ENCODE data around the gene DRGX.

The DRGX gene

DNA sequence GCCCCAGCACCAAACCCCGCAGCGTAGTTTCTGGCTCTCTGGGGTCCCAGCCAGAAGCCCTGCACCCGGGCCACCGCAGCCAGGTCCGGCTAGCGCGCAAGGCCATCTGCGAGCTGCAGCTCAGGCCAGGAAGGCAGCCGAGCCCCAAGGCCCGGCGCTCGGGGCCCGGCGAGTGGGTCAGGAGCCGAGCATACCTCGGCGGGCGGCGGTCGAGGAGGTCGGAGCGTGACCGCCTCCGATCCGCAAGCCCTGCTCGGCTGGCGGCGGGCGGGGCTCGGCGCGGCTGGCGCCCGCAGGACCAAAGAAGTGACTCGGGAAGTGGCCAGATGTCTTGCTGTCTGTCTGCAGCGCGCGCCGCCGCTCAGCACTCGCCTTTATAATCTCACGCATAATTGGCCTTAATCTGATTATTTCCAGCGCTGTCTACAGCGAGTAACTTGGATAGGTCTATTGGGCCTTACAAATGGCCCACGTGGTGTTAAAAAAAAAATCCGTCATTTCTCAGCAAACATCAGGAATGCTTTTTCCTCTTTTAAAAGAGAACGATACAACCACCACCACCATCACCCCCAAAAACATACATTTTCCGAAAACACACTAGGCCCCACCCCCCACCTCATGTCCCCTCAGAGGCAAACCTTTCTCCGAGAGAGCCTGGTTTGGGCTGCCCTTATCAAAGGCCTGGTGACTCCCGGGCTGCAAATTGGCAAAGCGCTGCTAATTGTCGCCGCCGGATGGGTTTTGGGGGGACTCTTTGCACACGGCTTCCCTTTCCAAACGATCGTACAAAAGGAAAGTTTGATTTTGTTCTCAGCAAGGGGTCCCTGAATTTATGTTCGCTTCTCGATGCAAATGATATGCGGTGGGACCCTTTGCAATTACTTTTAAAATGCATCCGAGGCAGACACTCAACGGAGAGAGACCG is at the start of gene DRGX:
Gene DRGX, minus strand, starts transcription at position 349 of the 925 bp plus-strand sequence. CDS start 649 bp downstream, outside the sequence.
- no peak for DNase-seq

DNA sequence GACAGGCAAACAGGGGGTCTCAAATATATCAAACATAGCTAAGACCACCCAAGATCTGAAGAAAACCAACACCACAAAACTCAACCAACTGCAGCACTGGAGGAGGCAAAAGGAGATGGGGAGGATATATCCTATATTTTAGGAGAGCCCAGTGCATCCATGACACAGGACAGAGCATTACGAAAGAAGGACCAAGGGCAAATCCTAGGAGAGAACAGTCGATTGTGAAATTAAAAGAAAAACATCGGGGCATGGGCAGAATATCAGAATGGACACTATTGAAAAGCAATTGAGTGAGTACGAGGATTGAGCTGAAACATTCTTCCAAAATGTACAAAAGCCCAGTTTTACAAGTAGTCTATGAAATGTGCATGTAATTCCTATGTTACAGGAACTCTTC is 48.5 kb upstream of the DRGX start:
- DNase-seq = no peak

GRCh38 chr10:49442863-49443262 is 47.0 kb upstream of the DRGX start:
- no peak for DNase-seq

DNA sequence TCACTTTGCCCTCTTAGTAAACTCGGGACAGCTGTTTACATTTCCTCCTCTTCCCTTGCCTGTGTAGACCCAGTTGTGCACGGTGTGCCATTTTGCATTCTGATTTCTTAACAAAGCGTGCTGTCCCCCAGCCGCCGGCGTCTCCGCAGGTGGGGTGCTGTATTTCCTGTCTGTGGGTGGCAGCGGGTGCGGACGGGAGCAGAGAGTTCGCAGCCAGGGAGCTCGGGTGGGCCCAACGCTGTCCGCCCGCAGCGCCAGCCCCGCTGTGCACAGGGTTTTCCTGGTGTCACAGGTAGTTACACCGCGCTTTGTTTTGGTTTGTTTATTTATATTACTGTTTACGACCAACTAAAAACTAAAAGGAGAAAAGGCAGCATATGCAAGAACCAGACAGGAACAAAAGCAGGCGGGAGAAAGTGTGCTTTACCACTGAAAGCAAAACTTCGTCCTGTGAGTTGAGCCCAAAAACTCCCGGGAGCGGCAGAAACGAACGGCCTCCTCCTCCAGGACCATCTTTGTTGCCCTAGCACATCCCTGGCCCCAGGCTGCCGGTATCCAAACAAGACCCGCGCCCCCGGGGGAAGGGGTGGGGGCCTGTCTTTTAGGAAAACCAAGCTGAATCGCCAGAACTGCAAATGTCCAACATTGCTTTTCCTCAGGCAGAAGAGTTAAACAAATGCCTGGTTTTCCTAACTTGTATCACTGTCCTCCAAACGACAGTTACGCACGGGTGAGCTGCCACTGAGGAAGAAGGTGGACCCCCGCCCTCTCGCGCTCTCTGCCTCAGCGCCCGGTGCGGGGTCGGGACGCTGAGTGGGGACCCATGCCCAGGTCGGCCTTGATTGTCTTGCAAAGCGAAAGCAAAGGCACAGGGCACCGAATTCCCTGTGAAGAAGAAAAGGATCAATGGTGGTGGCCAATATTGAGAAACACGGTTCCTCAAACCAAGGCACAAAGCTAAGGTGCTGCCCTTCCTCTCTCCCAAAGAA is 45.9 kb upstream of the DRGX start:
- DNase-seq = peak; percentile 10

GRCh38 chr10:49435225-49435624 is 39.3 kb upstream of the DRGX start:
- no peak for DNase-seq

- DNase-seq = no peak
These were observed 37.2 kb upstream of the DRGX start for GRCh38 chr10:49433069-49433468.

DNA sequence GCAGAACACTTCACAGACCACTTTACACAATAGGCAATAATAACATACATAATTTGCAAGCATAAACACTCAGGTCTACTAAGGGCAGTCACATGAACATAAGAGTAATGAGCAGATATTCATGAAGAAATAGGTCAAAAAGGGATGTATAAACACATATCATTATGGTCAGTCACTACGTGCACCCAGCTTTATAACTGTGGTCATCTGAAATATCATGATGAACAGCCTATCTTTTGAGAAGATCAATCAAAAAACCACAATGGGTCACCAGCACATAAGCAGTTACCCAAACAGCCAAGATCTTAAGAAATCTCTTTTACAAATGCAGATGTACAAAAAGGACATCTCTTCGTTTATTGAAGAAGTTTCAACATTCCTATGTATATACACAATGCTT is 35.5 kb upstream of the DRGX start:
- no peak for DNase-seq

DNA sequence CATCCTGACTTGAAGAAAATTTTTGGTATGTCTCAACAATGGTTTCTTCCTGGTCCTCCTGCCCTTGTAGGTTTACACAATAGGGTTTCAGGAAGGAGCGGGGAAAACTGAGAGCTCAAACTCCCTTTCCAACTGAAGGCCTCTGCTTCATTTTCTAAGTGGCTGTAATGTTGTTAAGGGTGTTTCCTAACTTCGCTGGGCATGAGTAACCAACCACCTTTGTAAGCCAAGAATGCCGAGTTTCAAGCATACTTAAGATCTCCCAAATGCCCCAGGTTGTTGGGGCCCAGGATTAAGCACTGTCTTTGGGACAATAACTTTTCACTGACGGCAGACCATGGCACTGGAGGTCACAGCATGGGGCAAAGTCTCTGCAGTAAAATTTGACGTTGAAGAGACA is 33.6 kb upstream of the DRGX start:
- no peak for DNase-seq

GRCh38 chr10:49426490-49427360 is 30.8 kb upstream of the DRGX start:
- DNase-seq = no peak

GRCh38 chr10:49419005-49419404 is 23.1 kb upstream of the DRGX start:
- DNase-seq = no peak

GRCh38 chr10:49418328-49418727 is 22.4 kb upstream of the DRGX start:
- DNase-seq = no peak

DNA sequence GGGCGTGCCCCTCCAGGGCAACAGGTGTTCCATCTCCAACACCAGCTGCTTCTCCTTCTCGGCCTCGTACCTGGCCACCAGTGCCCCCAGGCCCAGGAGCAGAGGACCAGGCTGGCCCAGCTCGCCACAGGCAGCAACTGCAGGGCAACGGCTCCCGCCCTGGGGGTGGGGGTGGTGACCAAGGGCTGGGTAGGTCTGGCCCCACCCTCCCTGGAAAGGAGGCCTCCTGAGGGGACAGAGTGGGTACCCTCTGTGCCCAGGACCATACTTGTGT is 22.1 kb upstream of the DRGX start:
- no peak for DNase-seq

DNA sequence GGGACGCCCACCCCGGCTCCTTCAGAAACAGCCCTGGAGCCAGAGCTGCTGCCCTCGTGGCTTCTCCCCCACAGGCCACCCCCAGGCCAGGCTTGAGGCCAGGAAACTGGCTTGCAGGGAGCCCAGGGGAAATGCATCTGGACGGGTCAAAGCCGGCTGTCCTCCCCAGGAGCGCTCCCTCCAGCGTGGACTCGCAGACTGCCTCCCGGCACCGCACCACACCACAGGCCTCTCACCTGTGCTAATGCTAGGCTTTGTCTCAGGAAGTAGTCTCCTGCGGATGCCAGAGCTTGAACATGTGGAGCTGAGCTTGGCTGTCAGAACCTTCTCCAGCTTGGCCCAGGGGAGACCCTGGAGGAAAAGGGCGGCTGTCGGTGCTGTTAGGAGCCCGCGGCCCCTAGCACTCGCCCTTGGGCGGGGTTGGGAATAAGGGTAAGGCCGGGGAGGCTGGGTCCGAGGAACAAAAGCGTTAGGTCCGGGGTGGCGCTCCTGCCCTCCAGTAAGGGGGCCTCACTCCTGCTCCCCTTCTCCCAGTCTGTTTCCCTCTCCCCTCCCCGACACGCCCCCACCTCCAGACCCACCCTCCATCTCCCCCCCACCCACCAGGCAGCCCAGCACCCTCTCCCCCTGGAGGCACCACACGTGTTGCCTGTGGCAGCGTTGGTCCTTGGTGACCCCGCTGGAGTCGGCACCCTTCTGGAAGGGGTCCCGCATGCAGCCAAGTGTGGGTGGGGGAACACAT is 21.6 kb upstream of the DRGX start:
- DNase-seq = no peak

- no peak for DNase-seq
These were observed 20.0 kb upstream of the DRGX start for GRCh38 chr10:49415846-49416245.

GRCh38 chr10:49415109-49415508 is 19.2 kb upstream of the DRGX start:
- DNase-seq = no peak

DNA sequence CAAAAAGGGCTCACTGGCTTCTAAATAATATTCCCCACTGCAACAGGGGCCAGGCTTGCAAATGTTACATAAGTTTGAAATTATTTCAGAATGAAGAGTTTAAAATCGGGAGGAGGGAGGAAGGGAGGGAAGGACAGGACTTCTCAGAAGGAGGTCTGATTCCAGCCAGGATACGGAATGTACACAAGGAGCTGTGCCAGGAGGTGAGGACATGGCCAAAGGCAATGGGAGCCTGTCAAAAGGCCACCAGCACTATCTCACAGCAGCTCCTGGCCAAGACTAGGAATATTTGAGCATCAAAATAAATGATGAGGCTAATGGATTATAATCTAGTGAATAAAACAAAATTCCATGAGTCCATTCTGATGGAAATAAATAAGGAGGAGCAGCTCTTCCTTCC is 18.6 kb upstream of the DRGX start:
- no peak for DNase-seq

- DNase-seq = no peak
These were observed 16.7 kb upstream of the DRGX start for GRCh38 chr10:49412571-49412970.

DNA sequence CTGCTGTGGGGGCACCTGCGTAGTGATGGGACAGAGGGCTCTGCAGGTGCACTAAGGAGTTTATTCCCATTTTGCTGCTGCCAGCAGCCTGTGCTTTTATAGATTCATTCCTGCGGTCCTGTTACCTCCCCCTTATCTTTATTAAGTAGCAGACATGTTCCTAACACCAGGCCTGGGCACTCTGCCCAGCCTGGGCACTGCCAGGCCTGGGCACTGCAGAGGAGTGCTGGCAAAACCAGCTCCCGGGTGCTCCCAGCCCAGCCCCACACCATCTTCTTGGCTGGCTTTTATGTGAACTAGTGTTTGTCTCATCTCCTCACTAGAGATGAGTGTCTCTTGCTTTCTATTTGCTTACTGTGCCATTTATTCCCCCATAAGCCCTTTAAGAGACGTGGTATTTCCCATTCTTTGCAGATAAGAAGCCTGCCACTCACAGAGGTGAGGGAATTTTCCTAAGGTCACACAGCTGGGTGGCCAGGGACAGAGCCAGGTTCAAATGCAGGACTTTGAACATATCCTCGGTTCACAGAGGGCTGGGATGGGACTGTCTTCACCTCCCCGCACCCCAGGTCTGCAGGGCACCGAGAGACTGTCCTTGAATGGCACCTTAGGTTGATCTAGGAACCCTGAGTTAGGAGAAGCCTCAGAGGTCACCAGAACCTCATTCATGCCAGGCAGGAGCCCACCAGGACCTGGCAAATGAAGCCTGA is 14.6 kb upstream of the DRGX start:
- no peak for DNase-seq

DNA sequence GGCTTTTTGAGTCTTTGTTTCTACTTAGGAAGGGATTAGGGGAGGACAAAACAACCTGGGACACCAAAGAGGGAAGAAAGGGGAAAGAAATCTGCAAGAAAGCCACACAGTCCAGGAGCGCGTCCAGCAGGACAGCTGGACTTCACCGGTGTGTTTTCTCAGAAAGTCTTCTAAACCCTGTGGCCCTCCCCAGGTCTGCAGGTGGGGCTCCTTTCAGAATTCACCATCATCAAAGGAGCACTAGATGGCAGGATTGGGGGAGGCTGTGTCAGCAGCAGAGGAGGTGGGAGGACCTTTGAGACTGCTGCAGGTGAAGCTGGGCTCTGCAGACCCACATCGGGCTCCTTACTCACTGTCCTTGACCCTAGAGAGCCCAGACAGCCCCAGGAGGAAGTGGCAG is 13.9 kb upstream of the DRGX start:
- DNase-seq = no peak

DNA sequence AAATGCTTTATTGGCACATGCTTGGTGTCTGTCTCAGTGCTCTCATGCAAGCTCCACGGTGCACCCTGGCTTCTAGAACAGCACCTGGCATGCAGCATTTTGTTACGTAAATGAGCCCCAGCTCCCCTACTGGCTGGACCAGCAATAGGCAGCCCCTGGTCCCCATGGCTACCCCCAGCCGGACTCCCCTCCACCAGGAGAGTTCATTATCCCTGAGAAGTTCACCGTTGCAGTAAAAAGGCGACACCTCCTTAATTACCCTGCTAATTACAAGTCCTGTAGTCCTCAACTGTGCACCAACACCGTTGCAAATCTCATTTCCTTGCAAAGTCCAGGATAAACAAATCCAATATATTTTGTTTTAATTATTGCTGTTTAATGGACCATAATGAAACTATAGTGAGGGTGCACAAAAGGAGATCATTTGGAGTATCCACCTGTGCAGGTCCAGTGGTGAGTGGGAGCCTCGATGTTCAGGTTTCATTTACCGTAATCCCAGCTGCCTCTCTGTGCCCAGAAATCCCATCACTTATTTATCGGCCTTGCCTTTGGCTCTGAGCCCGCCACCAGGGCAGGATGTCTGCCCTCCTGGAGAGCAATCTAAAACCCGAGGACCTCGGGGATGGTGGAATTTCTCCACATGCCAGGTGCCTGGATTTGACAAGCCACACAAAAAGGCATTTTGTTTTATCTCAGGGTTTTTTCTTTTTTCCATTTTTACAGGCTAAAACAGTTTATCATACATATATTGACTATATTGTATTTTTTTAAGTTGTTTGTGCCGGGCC is 12.8 kb upstream of the DRGX start:
- DNase-seq = no peak

All from activated naive CD4-positive, alpha-beta T cell treated with Interleukin-2 at 50 U/mL for 16 hours (primary cell).